ENCODE results near the gene GTF3C2.
A peak's percentile ranks its signal among the peaks of the same experiment; 100 is the strongest.

Gene GTF3C2

GRCh38 chr2:27356382-27357181, at the start of gene GTF3C2:
GTF3C2 (minus strand) TSS chr2:27356764; CDS start chr2:27343554, 13,210 bp downstream.
- peak; percentile 94 for FAIRE-seq

GRCh38 chr2:27400348-27401135, 44.0 kb upstream of the GTF3C2 start:
- FAIRE-seq: no peak
- DNase-seq (ENCODE audit: extremely low spot score, insufficient read length, low read depth): no peak

More at GRCh38 chr2:27356382-27357181, at the start of gene GTF3C2:
- peak; percentile 77 for DNase-seq (ENCODE audit: extremely low spot score, insufficient read length, low read depth)

GRCh38 chr2:27398962-27399361, 42.4 kb upstream of the GTF3C2 start:
- DNase-seq (ENCODE audit: extremely low spot score, insufficient read length, low read depth): no peak
- FAIRE-seq: no peak

GRCh38 chr2:27393225-27393624, 36.7 kb upstream of the GTF3C2 start:
- DNase-seq (ENCODE audit: extremely low spot score, insufficient read length, low read depth) (no peak), FAIRE-seq (no peak)

GRCh38 chr2:27390822-27391679, 34.5 kb upstream of the GTF3C2 start:
- DNase-seq (ENCODE audit: extremely low spot score, insufficient read length, low read depth): no peak
- no peak for FAIRE-seq

GRCh38 chr2:27381577-27382181, 25.1 kb upstream of the GTF3C2 start:
- DNase-seq (ENCODE audit: extremely low spot score, insufficient read length, low read depth) (no peak), FAIRE-seq (no peak)

- DNase-seq (ENCODE audit: extremely low spot score, insufficient read length, low read depth) (peak; percentile 80), FAIRE-seq (peak; percentile 94)
Observed at GRCh38 chr2:27380626-27381545, 24.3 kb upstream of the GTF3C2 start, which contains the start of gene ZNF513. ZNF513 (minus strand) TSS chr2:27380734; CDS start chr2:27380526, 208 bp downstream.

GRCh38 chr2:27379836-27380625, 23.5 kb upstream of the GTF3C2 start:
- FAIRE-seq: no peak
- DNase-seq (ENCODE audit: extremely low spot score, insufficient read length, low read depth): peak; percentile 22

- no peak for FAIRE-seq
Observed at GRCh38 chr2:27379383-27379835, 22.8 kb upstream of the GTF3C2 start.

GRCh38 chr2:27378809-27379290, 22.3 kb upstream of the GTF3C2 start:
- DNase-seq (ENCODE audit: extremely low spot score, insufficient read length, low read depth) (no peak), FAIRE-seq (no peak)

More at GRCh38 chr2:27379383-27379835, 22.8 kb upstream of the GTF3C2 start:
- DNase-seq (ENCODE audit: extremely low spot score, insufficient read length, low read depth): no peak

- FAIRE-seq: no peak
- DNase-seq (ENCODE audit: extremely low spot score, insufficient read length, low read depth): no peak
Observed at GRCh38 chr2:27378096-27378808, 21.7 kb upstream of the GTF3C2 start.

GRCh38 chr2:27377618-27378095, 21.1 kb upstream of the GTF3C2 start:
- DNase-seq (ENCODE audit: extremely low spot score, insufficient read length, low read depth) (no peak), FAIRE-seq (no peak)

GRCh38 chr2:27376866-27377617, 20.5 kb upstream of the GTF3C2 start:
- FAIRE-seq: no peak

GRCh38 chr2:27376151-27376865, 19.7 kb upstream of the GTF3C2 start:
- DNase-seq (ENCODE audit: extremely low spot score, insufficient read length, low read depth): no peak
- no peak for FAIRE-seq

More at GRCh38 chr2:27376866-27377617, 20.5 kb upstream of the GTF3C2 start:
- no peak for DNase-seq (ENCODE audit: extremely low spot score, insufficient read length, low read depth)

- no peak for DNase-seq (ENCODE audit: extremely low spot score, insufficient read length, low read depth)
- no peak for FAIRE-seq
Observed at GRCh38 chr2:27375513-27376099, 19.0 kb upstream of the GTF3C2 start.

All from GM18507 (cell line).